ENCODE measurements around the gene NAPB. TPM values are rescaled to one million over a fixed set of nuclear protein-coding genes. Genes with fewer than 3 reads are reported as not detected.

NAPB gene
- total RNA-seq, 2 donors from 2014 or later: 12.4 to 16.6 TPM

- H3K4me3 Mint-ChIP-seq: no peak overlapping the region
- H3K4me1 Mint-ChIP-seq (ENCODE audit: low read depth in 2 of 2): no peaks in the 10 kb centered on the region
- H3K27ac Mint-ChIP-seq: no peak overlapping the region
- H3K27me3 Mint-ChIP-seq: peaks cover 0 to 8% of the 10 kb centered on the region in 2 donors
- ATAC-seq (no peak), DNase-seq (ENCODE audit: low spot score) (no peak)
- no peaks in the 10 kb centered on the region for H3K9me3 Mint-ChIP-seq
- H3K36me3 Mint-ChIP-seq: no peaks in the 10 kb centered on the region
Observed at GRCh38 chr20:23433628-23434027, 12.3 kb upstream of the NAPB start.

DNA sequence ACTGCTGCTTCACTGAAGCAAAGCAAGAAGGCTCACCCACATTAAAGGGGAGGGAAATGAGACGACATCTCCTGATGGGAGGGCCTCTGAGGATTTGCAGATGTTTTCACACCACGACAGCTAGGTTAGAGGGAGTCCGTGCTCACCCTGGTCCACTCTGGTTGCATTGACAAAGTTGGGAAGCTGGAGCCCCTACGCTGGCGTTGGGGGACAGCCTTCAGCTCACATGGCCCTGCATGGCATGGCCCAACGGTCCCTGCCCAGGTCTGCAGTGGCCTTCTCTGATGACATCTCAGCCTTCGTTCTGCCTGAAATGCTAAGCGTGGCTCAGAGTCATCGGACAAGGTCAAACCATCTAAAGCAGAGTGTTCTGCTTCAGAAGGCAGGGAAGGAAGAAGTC lies 3.8 kb upstream of the NAPB start:
- Mint-ChIP-seq H3K27me3 (peaks cover 0 to 6% of the 10 kb centered on the region in 2 donors), H3K4me3 (no peak overlapping the region)

DNA sequence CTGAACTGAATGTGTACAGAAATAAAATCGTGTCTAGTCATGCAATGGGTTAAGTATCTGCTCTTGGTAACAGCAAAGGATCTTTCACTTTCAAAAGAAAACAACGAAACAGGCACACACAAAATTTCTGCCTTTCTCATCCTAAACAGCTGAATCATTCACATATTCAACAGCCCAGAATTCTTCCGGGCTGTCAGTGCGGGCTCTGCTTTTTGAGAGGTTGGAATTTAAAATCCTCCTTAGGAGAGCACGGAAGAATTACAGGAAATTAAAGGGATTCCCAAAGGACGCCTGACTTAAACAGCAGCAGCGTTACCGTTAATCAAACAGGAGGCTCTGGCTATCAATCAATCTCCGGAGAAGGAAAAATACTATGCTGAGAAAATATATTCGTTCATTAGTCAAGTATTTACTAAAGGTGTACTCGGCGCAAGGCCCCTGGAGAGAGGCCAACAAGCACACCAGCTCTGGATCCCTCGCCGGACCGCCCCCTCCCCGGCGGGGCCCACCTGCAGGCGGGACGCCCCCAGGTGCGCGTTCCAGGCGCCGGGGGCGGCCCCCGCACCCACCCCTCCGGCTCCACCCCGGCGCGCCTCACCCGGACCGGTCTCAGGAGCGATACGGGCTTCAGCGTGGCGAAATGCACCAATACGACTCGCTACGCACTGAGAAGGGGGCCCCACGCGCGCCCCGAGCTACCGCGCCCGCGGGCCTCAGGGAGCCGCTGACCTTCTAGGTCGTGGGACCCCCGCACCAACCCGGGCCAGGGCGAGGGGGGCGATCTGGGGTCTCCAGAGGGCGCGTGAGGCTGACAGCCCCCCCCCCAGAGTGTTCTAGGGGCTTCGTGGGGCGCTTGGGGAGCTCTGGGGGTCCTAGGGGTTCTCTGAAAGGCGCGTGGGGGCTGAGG lies 1.0 kb downstream of the NAPB start:
- Mint-ChIP-seq H3K9me3 (no peaks in the 10 kb centered on the region), H3K27me3 (peaks cover 0 to 6% of the 10 kb centered on the region in 2 donors), H3K4me1 (ENCODE audit: low read depth in 2 of 2) (peaks cover 31 to 46% of the 10 kb centered on the region in 2 donors), H3K27ac (peak overlapping the region; percentile 95 to 96), H3K4me3 (peak overlapping the region; percentile 100), H3K36me3 (peaks cover 4% of the 10 kb centered on the region)
- ATAC-seq (peak in 1 of 2 donors; percentile 46), DNase-seq (ENCODE audit: low spot score) (no peak)

More for the DNA sequence above, 3.8 kb upstream of the NAPB start:
- peaks cover 7 to 12% of the 10 kb centered on the region in 2 donors for H3K4me1 Mint-ChIP-seq (ENCODE audit: low read depth in 2 of 2)
- H3K9me3 Mint-ChIP-seq: no peaks in the 10 kb centered on the region
- peaks cover under 1% of the 10 kb centered on the region for H3K36me3 Mint-ChIP-seq
- no peak for DNase-seq (ENCODE audit: low spot score)
- ATAC-seq: no peak
- H3K27ac Mint-ChIP-seq: no peak overlapping the region

DNA sequence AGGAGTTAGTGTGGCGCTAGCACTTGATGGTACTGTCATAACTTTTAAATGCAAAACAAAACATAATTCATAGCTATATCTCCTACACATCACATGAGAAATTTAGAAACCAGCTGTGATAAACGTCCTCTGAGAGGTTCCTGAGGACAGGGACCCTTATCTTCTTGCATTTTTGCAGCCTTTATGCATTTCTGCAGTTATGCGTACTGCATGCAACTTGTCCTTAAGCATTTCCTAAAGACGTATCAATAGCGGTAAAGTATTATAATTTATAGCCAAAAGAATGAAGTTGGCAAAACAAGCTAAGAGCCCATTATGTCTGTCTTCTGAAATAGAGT lies 1.7 kb downstream of the NAPB start:
- H3K4me1 Mint-ChIP-seq (ENCODE audit: low read depth in 2 of 2): peaks cover 31 to 46% of the 10 kb centered on the region in 2 donors
- peak overlapping the region; percentile 100 for H3K4me3 Mint-ChIP-seq
- peaks cover 4% of the 10 kb centered on the region for H3K36me3 Mint-ChIP-seq
- no peak for ATAC-seq
- peak overlapping the region; percentile 95 to 96 for H3K27ac Mint-ChIP-seq
- no peaks in the 10 kb centered on the region for H3K9me3 Mint-ChIP-seq
- no peak for DNase-seq (ENCODE audit: low spot score)
- H3K27me3 Mint-ChIP-seq: peaks cover 0 to 3% of the 10 kb centered on the region in 2 donors

DNA sequence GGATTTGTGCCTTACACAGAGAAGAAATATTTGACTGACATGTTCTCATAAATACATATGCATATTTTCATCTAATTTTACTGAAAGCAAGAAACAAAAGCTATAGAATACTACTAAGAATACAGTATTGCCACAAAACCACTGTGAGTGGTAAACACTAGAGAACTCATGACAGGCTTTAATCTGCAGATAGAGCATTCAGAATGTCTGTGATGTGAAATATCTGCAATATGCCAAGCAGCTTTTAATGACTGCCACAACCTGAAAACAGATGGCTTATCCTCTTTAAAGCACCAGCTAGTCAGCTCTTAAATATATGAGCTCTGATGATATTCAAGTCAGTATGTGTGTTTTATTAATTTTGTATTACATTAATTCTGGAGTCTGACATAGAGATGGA lies 3.4 kb downstream of the NAPB start:
- Mint-ChIP-seq H3K4me1 (ENCODE audit: low read depth in 2 of 2) (peaks cover 34 to 52% of the 10 kb centered on the region in 2 donors), H3K4me3 (peak overlapping the region; percentile 52), H3K27ac (peak overlapping the region; percentile 23 to 67), H3K36me3 (peaks cover 4% of the 10 kb centered on the region), H3K9me3 (no peaks in the 10 kb centered on the region), H3K27me3 (no peaks in the 10 kb centered on the region)
- ATAC-seq: no peak
- no peak for DNase-seq (ENCODE audit: low spot score)

DNA sequence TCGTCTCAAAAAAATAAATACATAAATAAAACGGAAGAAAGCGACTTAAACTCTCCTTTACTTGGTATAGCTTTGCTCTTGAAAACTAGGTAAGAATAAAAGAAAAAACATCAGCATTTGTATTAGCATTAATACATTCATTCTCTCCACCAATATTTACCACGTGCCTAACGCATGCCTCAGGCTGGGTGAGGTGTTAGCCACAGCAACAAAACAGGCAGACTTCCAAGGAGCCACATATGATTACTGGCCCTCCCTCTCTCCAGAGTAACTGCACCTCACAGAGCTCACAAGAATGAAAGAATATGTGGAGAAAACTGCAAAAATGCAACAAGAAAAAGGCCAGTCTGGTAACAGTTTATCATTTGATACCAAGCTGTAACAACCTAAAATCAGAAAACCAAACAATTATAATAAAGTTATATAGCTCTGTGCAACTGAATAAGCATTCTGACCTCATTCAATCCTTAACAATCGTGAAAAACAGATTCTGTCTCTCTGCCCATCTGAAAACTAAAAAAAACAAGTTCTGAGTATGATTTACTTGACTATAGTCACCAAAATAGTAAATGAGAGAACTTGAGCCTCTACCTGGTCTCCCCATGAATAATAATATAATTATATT lies 5.2 kb downstream of the NAPB start:
- Mint-ChIP-seq H3K9me3 (no peaks in the 10 kb centered on the region), H3K4me3 (peak overlapping the region; percentile 83), H3K36me3 (peaks cover 4% of the 10 kb centered on the region), H3K4me1 (ENCODE audit: low read depth in 2 of 2) (peaks cover 30 to 54% of the 10 kb centered on the region in 2 donors), H3K27ac (peak overlapping the region; percentile 31 to 62), H3K27me3 (no peaks in the 10 kb centered on the region)
- peak; percentile 69 to 72 for ATAC-seq
- no peak for DNase-seq (ENCODE audit: low spot score)

DNA sequence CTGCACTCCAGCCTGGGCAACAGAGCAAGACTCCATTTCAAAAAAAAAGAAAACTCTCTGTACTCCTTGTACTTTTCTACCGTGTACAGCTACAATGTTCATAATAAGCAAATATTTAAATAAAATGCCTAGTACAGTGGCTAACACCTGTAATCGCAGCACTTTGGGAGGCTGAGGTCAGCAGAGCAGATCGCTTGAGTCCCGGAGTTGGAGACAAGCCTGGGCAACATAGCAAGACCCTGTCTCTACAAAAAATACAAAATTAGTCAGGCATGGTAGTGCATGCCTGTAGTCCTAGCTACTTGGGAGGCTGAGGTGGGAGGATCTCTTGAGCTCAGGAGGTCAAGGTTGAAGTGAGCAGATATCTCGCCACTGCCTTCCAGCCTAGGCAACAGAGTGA lies 5.7 kb downstream of the NAPB start:
- Mint-ChIP-seq H3K27me3 (no peaks in the 10 kb centered on the region), H3K9me3 (no peaks in the 10 kb centered on the region), H3K36me3 (peaks cover 4% of the 10 kb centered on the region), H3K4me1 (ENCODE audit: low read depth in 2 of 2) (peaks cover 33 to 59% of the 10 kb centered on the region in 2 donors), H3K4me3 (peak overlapping the region; percentile 83), H3K27ac (peak overlapping the region; percentile 31 to 62)
- ATAC-seq (no peak), DNase-seq (ENCODE audit: low spot score) (no peak)

- Mint-ChIP-seq H3K4me3 (no peak overlapping the region), H3K4me1 (ENCODE audit: low read depth in 2 of 2) (peaks cover 33 to 63% of the 10 kb centered on the region in 2 donors), H3K36me3 (no peaks in the 10 kb centered on the region), H3K27me3 (no peaks in the 10 kb centered on the region), H3K9me3 (no peaks in the 10 kb centered on the region), H3K27ac (no peak overlapping the region)
- DNase-seq (ENCODE audit: low spot score) (no peak), ATAC-seq (no peak)
Observed at GRCh38 chr20:23414526-23415188, 6.6 kb downstream of the NAPB start.

DNA sequence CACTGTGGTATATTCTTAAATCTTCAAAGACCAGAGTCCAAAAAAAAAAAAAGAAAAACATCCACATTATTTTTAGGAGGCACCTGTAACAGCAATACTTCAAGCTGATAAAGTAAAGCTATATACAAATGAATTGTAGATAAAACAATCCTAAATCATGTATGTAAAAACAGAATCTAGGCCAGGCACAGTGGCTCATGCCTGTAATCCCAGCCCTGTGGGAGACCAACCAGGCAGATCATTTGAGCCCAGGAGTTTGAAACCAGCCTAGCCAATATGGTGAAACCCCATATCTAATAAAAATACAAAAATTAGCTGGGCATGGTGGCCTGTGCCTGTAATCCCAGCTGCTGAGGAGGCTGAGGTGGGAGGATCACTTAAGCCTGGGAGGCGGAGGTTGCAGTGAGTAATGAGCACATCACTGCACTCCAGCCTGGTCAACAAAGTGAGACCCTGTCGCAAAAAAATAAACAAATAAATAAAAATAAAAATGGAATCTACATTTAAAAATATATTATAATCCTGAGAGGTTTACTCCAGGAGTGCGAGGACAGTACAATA lies 7.3 kb downstream of the NAPB start:
- DNase-seq (ENCODE audit: low spot score) (no peak), ATAC-seq (no peak)
- Mint-ChIP-seq H3K27me3 (no peaks in the 10 kb centered on the region), H3K4me3 (no peak overlapping the region), H3K36me3 (no peaks in the 10 kb centered on the region), H3K27ac (no peak overlapping the region), H3K4me1 (ENCODE audit: low read depth in 2 of 2) (peaks cover 31 to 62% of the 10 kb centered on the region in 2 donors), H3K9me3 (no peaks in the 10 kb centered on the region)

DNA sequence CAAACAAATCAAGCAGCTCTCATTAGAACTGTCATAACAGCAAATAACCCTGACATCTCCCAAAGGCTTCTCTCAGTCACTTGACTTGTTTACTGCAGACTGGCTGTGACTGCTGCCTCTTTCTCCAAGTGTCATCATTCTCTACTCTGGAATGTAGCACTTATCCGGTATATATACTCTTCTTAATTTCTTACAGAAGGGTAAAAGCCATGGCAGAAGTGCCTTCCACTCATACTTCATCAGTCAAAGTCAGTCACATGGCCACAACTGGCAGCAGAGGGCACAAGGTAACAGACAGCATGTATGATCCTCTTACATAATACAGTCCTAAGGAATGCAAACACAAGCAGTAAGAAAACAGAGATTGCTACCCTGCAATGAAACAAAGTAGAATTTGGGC lies 9.3 kb downstream of the NAPB start:
- Mint-ChIP-seq H3K36me3 (no peaks in the 10 kb centered on the region), H3K27me3 (no peaks in the 10 kb centered on the region), H3K4me3 (no peak overlapping the region), H3K27ac (no peak overlapping the region), H3K4me1 (ENCODE audit: low read depth in 2 of 2) (peaks cover 33 to 62% of the 10 kb centered on the region in 2 donors), H3K9me3 (no peaks in the 10 kb centered on the region)
- ATAC-seq: no peak
- DNase-seq (ENCODE audit: low spot score): no peak

DNA sequence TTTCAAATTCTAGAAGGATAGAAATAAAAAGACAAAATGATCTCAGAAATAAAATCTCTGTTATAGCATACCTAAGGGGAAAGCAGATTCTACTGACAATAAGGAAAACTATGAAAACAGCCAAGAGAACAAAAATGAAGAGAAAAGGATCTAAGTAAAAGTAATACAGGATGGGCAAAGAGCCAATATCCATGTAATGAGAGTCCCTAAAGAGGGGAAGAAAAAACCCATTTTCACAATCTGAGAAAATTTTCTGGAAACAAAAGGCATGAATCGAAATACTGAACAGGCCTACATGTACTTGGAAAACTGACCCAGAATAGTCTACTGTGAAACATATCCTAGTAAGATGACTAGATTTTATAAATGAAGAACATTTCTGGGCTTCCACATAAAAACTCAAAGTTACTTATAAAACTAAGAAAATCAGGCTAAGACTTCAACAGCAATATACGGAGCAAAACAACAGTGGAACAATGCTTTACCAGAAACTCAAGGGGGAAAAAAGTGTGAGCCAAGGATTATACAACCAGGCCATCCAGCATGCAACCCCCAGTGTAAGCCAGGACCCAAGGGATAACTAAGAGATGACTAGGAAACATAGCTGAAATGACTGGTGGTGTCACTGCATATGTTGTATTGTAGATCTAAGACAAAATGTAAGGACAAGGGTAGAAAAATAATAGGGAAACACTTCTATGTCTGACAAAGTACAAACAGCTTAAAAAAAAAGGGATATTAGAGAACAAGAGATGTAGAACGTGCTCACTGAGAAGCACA lies 10.2 kb downstream of the NAPB start:
- ATAC-seq (no peak), DNase-seq (ENCODE audit: low spot score) (no peak)
- Mint-ChIP-seq H3K36me3 (no peaks in the 10 kb centered on the region), H3K4me3 (no peak overlapping the region), H3K9me3 (no peaks in the 10 kb centered on the region), H3K27ac (peak overlapping the region in 1 of 2 donors; percentile 3), H3K4me1 (ENCODE audit: low read depth in 2 of 2) (peaks cover 35 to 65% of the 10 kb centered on the region in 2 donors), H3K27me3 (no peaks in the 10 kb centered on the region)

DNA sequence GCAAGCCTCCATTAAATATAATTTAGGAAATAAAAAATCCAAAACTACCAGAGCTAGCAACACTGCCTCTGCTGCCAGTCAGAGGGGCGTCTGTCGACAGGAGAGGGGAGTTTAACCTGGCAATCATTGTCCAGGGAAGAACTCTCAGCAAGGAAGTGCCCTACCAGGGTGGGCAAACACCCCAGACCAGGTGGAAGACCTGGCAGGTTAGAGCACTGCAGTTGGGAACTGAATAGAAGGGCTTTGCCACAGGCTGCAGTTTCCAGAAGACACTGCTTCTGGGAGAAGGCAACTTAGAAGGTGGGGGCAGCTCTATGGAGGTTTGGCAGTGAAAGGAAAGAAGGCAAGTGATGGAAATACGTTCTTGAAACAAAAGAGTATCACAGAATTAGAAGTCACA lies 11.5 kb downstream of the NAPB start:
- ATAC-seq (no peak), DNase-seq (ENCODE audit: low spot score) (no peak)
- Mint-ChIP-seq H3K36me3 (peaks cover 3% of the 10 kb centered on the region), H3K27ac (no peak overlapping the region), H3K4me3 (no peak overlapping the region), H3K27me3 (no peaks in the 10 kb centered on the region), H3K9me3 (no peaks in the 10 kb centered on the region), H3K4me1 (ENCODE audit: low read depth in 2 of 2) (peaks cover 31 to 68% of the 10 kb centered on the region in 2 donors)

DNA sequence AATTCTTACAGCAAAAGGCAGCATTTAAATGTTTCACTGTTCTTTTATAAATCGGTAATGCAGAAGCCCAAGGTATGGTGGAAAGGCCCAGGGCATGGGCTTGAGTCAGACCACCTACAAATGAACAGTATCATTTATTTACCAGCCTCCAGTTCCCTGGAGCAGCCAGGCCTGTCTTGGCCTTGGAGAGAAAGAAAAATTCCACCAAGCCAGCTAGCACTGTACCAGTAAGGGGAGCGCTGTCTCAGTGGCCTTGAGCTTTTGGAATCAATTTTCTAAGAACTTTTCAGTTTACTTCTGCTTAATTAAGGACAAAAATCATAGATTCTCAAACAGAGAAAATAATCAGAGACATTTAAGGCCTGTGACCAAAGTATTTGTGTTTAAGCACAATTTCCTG lies 12.3 kb downstream of the NAPB start:
- H3K9me3 Mint-ChIP-seq: no peaks in the 10 kb centered on the region
- H3K4me3 Mint-ChIP-seq: no peak overlapping the region
- H3K36me3 Mint-ChIP-seq: peaks cover 8% of the 10 kb centered on the region
- no peaks in the 10 kb centered on the region for H3K27me3 Mint-ChIP-seq
- DNase-seq (ENCODE audit: low spot score) (no peak), ATAC-seq (no peak)
- peaks cover 37 to 77% of the 10 kb centered on the region in 2 donors for H3K4me1 Mint-ChIP-seq (ENCODE audit: low read depth in 2 of 2)
- peak overlapping the region; percentile 61 to 88 for H3K27ac Mint-ChIP-seq

Measured in natural killer cell treated with Interleukin-12 subunit alpha and Interleukin-12 subunit beta and Interleukin-15 and Interleukin-18, amount 100 ng/mL, for 72 hours (primary cell).